H1 (cell line): Measurements from ENCODE around the gene JUP. TPM values are rescaled to one million over a fixed set of nuclear protein-coding genes. Genes with fewer than 3 reads are reported as not detected.

Source experiments
- CTCF ChIA-PET: fragments of 300-600 bp; sonication (Branson Sonifier 250); formaldehyde crosslinking; loops from one replicate; lab custom pipeline; 2021; ENCODE audit not compliant: partially characterized antibody; lab: Charles Lee
- POLR2A ChIA-PET: fragments of 300-600 bp; sonication (Branson Sonifier 250); formaldehyde crosslinking; loops from one replicate; lab custom pipeline; 2021; ENCODE audit warnings: inconsistent platforms; ENCODE audit not compliant: partially characterized antibody; lab: Charles Lee
- DNase-seq, 2 experiments: peaks; one replicate each; pipeline versions ENCODE4 v3.0.0 to v3.0.0-alpha.2; 2010 to 2022; ENCODE audit warnings: low spot score in 2 of 2, low read depth in 1 of 2, mixed read lengths in 1 of 2
- FAIRE-seq: peaks from 2 replicates; lab custom pipeline; 2011; peaks lifted over from hg19 to GRCh38; lab: Jason Lieb, UNC
- H2AFZ ChIP-seq: 2 replicates; pipeline ENCODE4 v1.8.1; 2012; ENCODE audit warnings: low read length, inconsistent platforms
- H2AK5ac ChIP-seq: 2 replicates; pipeline ENCODE4 v1.6.1; 2013; ENCODE audit warnings: low read depth, low read length
- H2BK120ac ChIP-seq: replicated peaks from 2 replicates; pipeline ENCODE3; 2013; ENCODE audit warnings: low read depth, low read length, inconsistent platforms
- H2BK12ac ChIP-seq: 2 replicates; pipeline ENCODE4 v1.6.1; 2013; ENCODE audit warnings: low read depth, low read length
- H2BK15ac ChIP-seq: 2 replicates; pipeline ENCODE4 v1.6.1; 2013; ENCODE audit warnings: low read length
- H2BK20ac ChIP-seq: 2 replicates; pipeline ENCODE4 v1.6.1; 2013; ENCODE audit warnings: low read length
- H2BK5ac ChIP-seq: 2 replicates; pipeline ENCODE4 v1.6.1; 2013; ENCODE audit warnings: low read depth, low read length
- H3K14ac ChIP-seq: 2 replicates; pipeline ENCODE4 v1.6.1; 2013; ENCODE audit warnings: inconsistent platforms; ENCODE audit not compliant: insufficient read length
- H3K18ac ChIP-seq: 2 replicates; pipeline ENCODE4 v1.6.1; 2013; ENCODE audit warnings: low read length; ENCODE audit errors: extremely low read depth
- H3K23ac ChIP-seq: 2 replicates; pipeline ENCODE4 v1.6.1; 2013; ENCODE audit warnings: inconsistent platforms; ENCODE audit not compliant: insufficient read length
- H3K23me2 ChIP-seq: 2 replicates; pipeline ENCODE4 v1.6.1; 2013; ENCODE audit warnings: low read depth, low read length
- H3K27ac ChIP-seq: 2 replicates; pipeline ENCODE4 v1.6.1; 2011; ENCODE audit warnings: low read depth, low read length, inconsistent platforms
- H3K27me3 ChIP-seq, 4 experiments: replicated peaks in 1 of 4; 1 replicate in 1 of 4; 2 replicates in 3 of 4; pipeline versions ENCODE4 v1.6.1 to v1.8.1; 2011 to 2013; ENCODE audit warnings: low read length in 3 of 4, mild to moderate bottlenecking in 3 of 4, inconsistent platforms in 2 of 4, mixed read lengths in 2 of 4, moderate library complexity in 1 of 4; ENCODE audit not compliant: control insufficient read depth in 3 of 4, insufficient read depth in 3 of 4; ENCODE audit errors: extremely low read depth in 1 of 4
- H3K36me3 ChIP-seq, 4 experiments: 2 replicates each; pipeline versions ENCODE4 v1.6.1 to v1.8.1; 2011 to 2013; ENCODE audit warnings: mild to moderate bottlenecking in 4 of 4, low read length in 3 of 4, moderate library complexity in 2 of 4, control low read depth in 1 of 4, inconsistent platforms in 1 of 4; ENCODE audit not compliant: insufficient read depth in 4 of 4, control insufficient read depth in 2 of 4
- H3K4ac ChIP-seq: replicated peaks from 2 replicates; pipeline ENCODE3; 2013; ENCODE audit warnings: low read length, low read depth, mixed read lengths, inconsistent platforms; ENCODE audit not compliant: insufficient read length
- H3K4me1 ChIP-seq, 4 experiments: replicated peaks in 1 of 4; 1 replicate in 1 of 4; 2 replicates in 3 of 4; pipeline versions ENCODE4 v1.6.1 to v1.8.1; 2011 to 2013; ENCODE audit warnings: low read length in 3 of 4, inconsistent platforms in 2 of 4, mixed read lengths in 1 of 4; ENCODE audit not compliant: insufficient read depth in 4 of 4, control insufficient read depth in 3 of 4
- H3K4me2 ChIP-seq, 2 experiments: 2 replicates each; pipeline versions ENCODE4 v1.6.1 to v1.8.1; 2011 to 2013; ENCODE audit warnings: low read depth in 2 of 2, low read length in 2 of 2, control low read depth in 1 of 2, inconsistent platforms in 1 of 2, mild to moderate bottlenecking in 1 of 2; ENCODE audit not compliant: insufficient read depth in 1 of 2
- H3K4me3 ChIP-seq, 4 experiments: fragments of 200-600, 300-600 bp in 1 of 4; sonication (generic), shearing (Covaris generic), sonication (Bioruptor Twin) in 1 of 4; 2 replicates each; pipeline versions ENCODE4 v1.5.1 to v1.8.1; 2011 to 2016; ENCODE audit warnings: low read length in 4 of 4, low read depth in 3 of 4, control low read depth in 2 of 4, inconsistent platforms in 2 of 4, mild to moderate bottlenecking in 2 of 4, mixed read lengths in 1 of 4, moderate library complexity in 1 of 4; ENCODE audit not compliant: insufficient read depth in 2 of 4; ENCODE audit errors: extremely low read depth in 1 of 4
- H3K56ac ChIP-seq: replicated peaks from 2 replicates; pipeline ENCODE3; 2013; ENCODE audit warnings: low read depth, mild to moderate bottlenecking, mixed read lengths, low read length, inconsistent platforms; ENCODE audit not compliant: insufficient read length
- H3K79me1 ChIP-seq: 2 replicates; pipeline ENCODE4 v1.6.1; 2013; ENCODE audit warnings: low read depth, low read length, control low read depth
- H3K79me2 ChIP-seq, 2 experiments: 2 replicates each; pipeline versions ENCODE4 v1.6.1 to v1.8.1; 2012 to 2013; ENCODE audit warnings: low read length in 2 of 2, mild to moderate bottlenecking in 2 of 2, inconsistent platforms in 1 of 2; ENCODE audit not compliant: insufficient read depth in 2 of 2, control insufficient read depth in 1 of 2
- H3K9ac ChIP-seq, 4 experiments: replicated peaks in 1 of 4; 1 replicate in 1 of 4; 2 replicates in 3 of 4; pipeline versions ENCODE4 v1.6.1 to v1.8.1; 2011 to 2013; ENCODE audit warnings: low read depth in 3 of 4, low read length in 3 of 4, control low read depth in 2 of 4, mild to moderate bottlenecking in 2 of 4, moderate library complexity in 2 of 4, inconsistent platforms in 1 of 4; ENCODE audit errors: extremely low read depth in 1 of 4
- H3K9me3 ChIP-seq, 2 experiments: 2 replicates each; pipeline versions ENCODE4 v1.6.1 to v1.8.1; 2012 to 2013; ENCODE audit warnings: mild to moderate bottlenecking in 2 of 2, moderate library complexity in 2 of 2, control low read depth in 1 of 2, inconsistent platforms in 1 of 2, low read depth in 1 of 2, low read length in 1 of 2, mixed read lengths in 1 of 2; ENCODE audit not compliant: insufficient read depth in 2 of 2
- H4K20me1 ChIP-seq, 2 experiments: replicated peaks in 1 of 2; 2 replicates each; pipeline versions ENCODE3 to v1.8.1; 2011 to 2013; ENCODE audit warnings: inconsistent platforms in 2 of 2, low read length in 2 of 2, mild to moderate bottlenecking in 1 of 2; ENCODE audit not compliant: insufficient read depth in 2 of 2, control insufficient read depth in 1 of 2
- H4K5ac ChIP-seq: 2 replicates; pipeline ENCODE4 v1.6.1; 2013; ENCODE audit warnings: low read length, low read depth, mixed read lengths, inconsistent platforms; ENCODE audit not compliant: insufficient read length
- H4K8ac ChIP-seq: 2 replicates; pipeline ENCODE4 v1.8.0; 2013; ENCODE audit warnings: mild to moderate bottlenecking, moderate library complexity, low read length, inconsistent platforms; ENCODE audit not compliant: insufficient read depth; ENCODE audit errors: extremely low read depth
- H4K91ac ChIP-seq: replicated peaks from 2 replicates; pipeline ENCODE3; 2013; ENCODE audit warnings: low read length, mixed read lengths, inconsistent platforms; ENCODE audit not compliant: insufficient read length
- ASH2L ChIP-seq: fragments of 200-600, 300-600 bp; sonication (generic); IDR thresholded peaks from one replicate; pipeline ENCODE4 v1.7.1; 2017; ENCODE audit warnings: low read length
- BACH1 ChIP-seq: IDR thresholded peaks from 2 replicates; pipeline ENCODE4 v1.6.1; 2012; ENCODE audit warnings: low read length, improper control_type of control experiment
- CBX8 ChIP-seq: fragments of 300-800, 300-1000 bp; sonication (generic); IDR thresholded peaks from 2 replicates; pipeline ENCODE4 v1.7.1; 2016; ENCODE audit warnings: low read depth, low read length, borderline replicate concordance
- GABPA ChIP-seq: IDR thresholded peaks from 2 replicates; pipeline ENCODE4 v1.6.1; 2011; ENCODE audit warnings: mild to moderate bottlenecking, low read length, moderate library complexity, borderline replicate concordance; ENCODE audit not compliant: insufficient read depth
- JUN ChIP-seq: IDR thresholded peaks from 2 replicates; pipeline ENCODE4 v1.6.1; 2011; ENCODE audit warnings: low read depth, mild to moderate bottlenecking, improper control_type of control experiment, low read length
- JUND ChIP-seq: IDR thresholded peaks from 2 replicates; pipeline ENCODE4 v1.6.1; 2011; ENCODE audit warnings: mild to moderate bottlenecking, improper control_type of control experiment, low read length
- SIN3A ChIP-seq, 2 experiments: IDR thresholded peaks in 1 of 2; conservative IDR thresholded peaks in 1 of 2; 2 replicates each; pipeline ENCODE4 v1.6.1; 2011 to 2012; ENCODE audit warnings: low read length in 2 of 2, improper control_type of control experiment in 1 of 2, low read depth in 1 of 2, mild to moderate bottlenecking in 1 of 2
- SP4 ChIP-seq: IDR thresholded peaks from 2 replicates; pipeline ENCODE4 v1.6.1; 2012; ENCODE audit warnings: low read length, inconsistent platforms
- SRF ChIP-seq: IDR thresholded peaks from 2 replicates; pipeline ENCODE4 v1.6.1; 2011; ENCODE audit warnings: mild to moderate bottlenecking, low read depth, low read length, moderate library complexity
- TCF12 ChIP-seq: IDR thresholded peaks from 2 replicates; pipeline ENCODE4 v1.6.1; 2011; ENCODE audit warnings: low read depth, mild to moderate bottlenecking, low read length
- WGBS, 2 experiments: shearing (Covaris generic) in 1 of 2; methylation state at CpG; one replicate each; pipeline versions ENCODE4 v1.1.6 to v1.1.7; 2013 to 2015; ENCODE audit warnings: low lambda C conversion rate in 2 of 2, mixed read lengths in 2 of 2, inconsistent platforms in 1 of 2, low coverage in 1 of 2, missing lambda C conversion rate in 1 of 2; ENCODE audit not compliant: insufficient replicate concordance in 2 of 2, insufficient coverage in 1 of 2, insufficient read length in 1 of 2; ENCODE audit errors: extremely low coverage in 1 of 2, missing lambda C conversion rate in 1 of 2; 5-methylcytosine and 5-hydroxymethylcytosine counted together
- polyA plus RNA-seq, 7 experiments: library from polyadenylated mRNA; depleted of rRNA in 3 of 7; stranded (reverse) in 5 of 7; unstranded in 2 of 7; fragments of >200 nt in 5 of 7; fragments of 200-250 nt in 2 of 7; gene quantifications; 1 replicate in 5 of 7; 2 replicates in 1 of 7; 4 replicates in 1 of 7; pipeline versions ENCODE4 v1.2.1 to v1.2.3, GENCODE V29; 2011 to 2013; ENCODE audit warnings: missing spikeins in 2 of 7, mixed read lengths in 2 of 7
- total RNA-seq: library from RNA; stranded (reverse); fragmentation: NEBNext Ultra II Directional; extraction: Animal tissue kit (Norgen Biotek cat#: 25700); gene quantifications from 2 replicates; pipeline ENCODE4 v1.2.1, GENCODE V29; 2021
- TF ChIP-seq, protein P1 (sequence below): IDR thresholded peaks from 2 replicates; pipeline ENCODE4 v1.6.1; 2011; ENCODE audit warnings: low read depth, mild to moderate bottlenecking, low read length; ENCODE audit not compliant: insufficient read depth
- TF ChIP-seq, protein P2 (sequence below): IDR thresholded peaks from 2 replicates; pipeline ENCODE4 v1.6.1; 2011; ENCODE audit warnings: low read length, improper control_type of control experiment

Gene JUP
- total and polyA plus RNA-seq, 2 of the 8 experiments (the other 6 are each of a cell fraction or from before 2014, with no cell fraction given) = 62.8 to 102 TPM

DNA sequence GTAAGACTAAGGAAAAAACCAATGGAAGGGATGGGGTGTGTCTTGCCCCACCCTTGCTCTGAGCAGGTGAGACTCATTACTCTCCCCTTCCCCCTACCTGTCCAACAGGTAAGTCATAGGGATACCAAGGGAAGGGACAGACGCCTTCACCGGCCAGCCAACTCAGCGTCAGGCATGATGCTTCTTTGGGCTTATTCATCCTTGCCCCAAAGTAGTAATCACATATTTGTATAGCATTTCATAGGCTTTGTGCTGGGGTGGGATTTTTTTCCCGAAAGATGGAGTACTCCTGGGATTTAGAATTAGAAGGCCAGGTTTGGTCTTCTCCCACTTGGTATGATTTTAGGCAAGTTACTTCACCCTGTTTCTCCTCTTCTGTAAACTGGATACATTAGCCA lies 509 bp upstream of the JUP start:
- Histone ChIP-seq H3K14ac (no peak overlapping the region), H3K4me3 (peak overlapping the region in 2 of 4 experiments; percentile 23 to 34; a peak in 4 of 8 replicates), H3K23ac (no peak overlapping the region), H3K79me2 (peaks cover 0 to 22% of the 10 kb centered on the region in 2 experiments; a peak in 2 of 4 replicates), H3K9ac (peak overlapping the region in 1 of 4 experiments; percentile 46; a peak in 1 of 7 replicates), H2BK120ac (no peak overlapping the region), H4K20me1 (peaks cover 0 to 4% of the 10 kb centered on the region in 2 experiments), H2BK15ac (no peak overlapping the region), H4K5ac (no peak overlapping the region), H3K27me3 (peaks cover 0 to 2% (median 0%) of the 10 kb centered on the region in 4 experiments; a peak in 2 of 7 replicates), H3K4me2 (peak overlapping the region; percentile 27 to 64), H2BK5ac (no peak overlapping the region), H4K91ac (no peak overlapping the region), H3K9me3 (no peaks in the 10 kb centered on the region), H3K36me3 (no peaks in the 10 kb centered on the region), H3K23me2 (peaks cover 16% of the 10 kb centered on the region), H3K4me1 (peaks cover 2 to 19% (median 11%) of the 10 kb centered on the region in 4 experiments), H2BK12ac (no peak overlapping the region), H3K18ac (no peak overlapping the region), H3K79me1 (peaks cover 7% of the 10 kb centered on the region), H3K27ac (no peak overlapping the region), H3K56ac (no peak overlapping the region), H2BK20ac (no peak overlapping the region), H2AK5ac (no peak overlapping the region), H4K8ac (no peak overlapping the region), H2AFZ (no peak overlapping the region), H3K4ac (no peak overlapping the region)
- FAIRE-seq = peak; percentile 99
- TF ChIP-seq SP4 (peak; percentile 3; the same call in 1 of the 2 replicates), JUN (no peak), JUND (no peak), ASH2L (no peak), CBX8 (no peak), SIN3A (conservative IDR thresholded peaks at IDR 0.05 in 1 of 2, IDR thresholded peaks at IDR 0.05 in 1 of 2; ENCODE audit: low read depth in 1 of 2, low read length in 2 of 2) (peak; percentile 53 to 66; a peak in 1 of 4 replicates), TCF12 (peak; percentile 79; the same call in 1 of the 2 replicates), SRF (no peak), GABPA (no peak), BACH1 (no peak)
- TF ChIP-seq, protein P1, sequence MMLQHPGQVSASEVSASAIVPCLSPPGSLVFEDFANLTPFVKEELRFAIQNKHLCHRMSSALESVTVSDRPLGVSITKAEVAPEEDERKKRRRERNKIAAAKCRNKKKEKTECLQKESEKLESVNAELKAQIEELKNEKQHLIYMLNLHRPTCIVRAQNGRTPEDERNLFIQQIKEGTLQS = no peak
- TF ChIP-seq, protein P2, sequence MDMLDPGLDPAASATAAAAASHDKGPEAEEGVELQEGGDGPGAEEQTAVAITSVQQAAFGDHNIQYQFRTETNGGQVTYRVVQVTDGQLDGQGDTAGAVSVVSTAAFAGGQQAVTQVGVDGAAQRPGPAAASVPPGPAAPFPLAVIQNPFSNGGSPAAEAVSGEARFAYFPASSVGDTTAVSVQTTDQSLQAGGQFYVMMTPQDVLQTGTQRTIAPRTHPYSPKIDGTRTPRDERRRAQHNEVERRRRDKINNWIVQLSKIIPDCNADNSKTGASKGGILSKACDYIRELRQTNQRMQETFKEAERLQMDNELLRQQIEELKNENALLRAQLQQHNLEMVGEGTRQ = no peak
- ChIA-PET POLR2A (interaction anchor here (1.0 to 9.3 kb wide), 22 partner anchors 8 to 229 kb away, joined by 3 to 84 read pairs (median 10); partner anchors contain the start of genes ACLY, EIF1, FKBP10 and HAP1), CTCF (interaction anchor here (0.6 to 7.0 kb wide), 33 partner anchors 10 to 1593 kb away, joined by 3 to 149 read pairs (median 5); partner anchors contain the start of genes EIF1, FKBP10 and P3H4)
- no peak for DNase-seq
- 27% methylated on average over 4 of the region's 4 CpGs; no CpG with 5 or more reads in 1 of the 2 experiments for WGBS, 2 experiments
